ENCODE data around the gene NRG4.

NRG4 gene

GRCh38 chr15:75921732-75922703 lies 90.2 kb downstream of the NRG4 start (continued):
- TF ChIP-seq GLI4 (tag by site-specific recombination; IDR thresholded peaks at IDR 0.05) (no peak), ZFHX2 (tag by site-specific recombination; conservative IDR thresholded peaks at IDR 0.05) (peak; percentile 34)

DNA sequence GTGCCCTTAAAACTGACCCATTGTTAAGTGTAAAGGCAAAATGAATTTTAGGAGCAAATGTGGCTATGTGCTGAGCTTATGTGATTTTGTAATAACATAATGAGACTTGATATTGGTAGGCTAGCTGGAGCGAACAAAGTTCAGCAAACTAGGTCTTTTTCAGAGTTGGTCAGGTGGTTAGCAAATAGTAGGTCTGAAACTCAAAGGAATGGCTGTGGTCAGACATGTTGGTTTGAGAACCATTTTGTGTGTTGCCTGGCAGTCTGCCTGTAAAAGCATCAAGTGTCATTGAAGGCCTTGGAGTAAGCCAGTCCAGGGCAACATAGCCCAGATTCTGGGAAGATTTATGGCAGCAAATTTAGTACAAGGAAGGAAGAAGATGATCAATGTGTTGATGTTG lies 92.1 kb downstream of the NRG4 start:
- TF ChIP-seq REST (tag by site-specific recombination; IDR thresholded peaks at IDR 0.05) = no peak
- no peak for TF ChIP-seq ZBTB20 (tag by site-specific recombination; IDR thresholded peaks at IDR 0.05)
- no peak for TF ChIP-seq KLF7 (tag by site-specific recombination; IDR thresholded peaks at IDR 0.05; ENCODE audit: borderline replicate concordance)
- TF ChIP-seq ZFP37 (tag by site-specific recombination; IDR thresholded peaks at IDR 0.05) = no peak
- no peak for TF ChIP-seq ZSCAN4 (tag by site-specific recombination; IDR thresholded peaks at IDR 0.05)
- TF ChIP-seq ZNF558 (tag by site-specific recombination; IDR thresholded peaks at IDR 0.05) = no peak
- TF ChIP-seq, protein P1, sequence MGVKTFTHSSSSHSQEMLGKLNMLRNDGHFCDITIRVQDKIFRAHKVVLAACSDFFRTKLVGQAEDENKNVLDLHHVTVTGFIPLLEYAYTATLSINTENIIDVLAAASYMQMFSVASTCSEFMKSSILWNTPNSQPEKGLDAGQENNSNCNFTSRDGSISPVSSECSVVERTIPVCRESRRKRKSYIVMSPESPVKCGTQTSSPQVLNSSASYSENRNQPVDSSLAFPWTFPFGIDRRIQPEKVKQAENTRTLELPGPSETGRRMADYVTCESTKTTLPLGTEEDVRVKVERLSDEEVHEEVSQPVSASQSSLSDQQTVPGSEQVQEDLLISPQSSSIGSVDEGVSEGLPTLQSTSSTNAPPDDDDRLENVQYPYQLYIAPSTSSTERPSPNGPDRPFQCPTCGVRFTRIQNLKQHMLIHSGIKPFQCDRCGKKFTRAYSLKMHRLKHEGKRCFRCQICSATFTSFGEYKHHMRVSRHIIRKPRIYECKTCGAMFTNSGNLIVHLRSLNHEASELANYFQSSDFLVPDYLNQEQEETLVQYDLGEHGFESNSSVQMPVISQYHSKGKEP (tag by site-specific recombination; IDR thresholded peaks at IDR 0.05) = no peak
- TF ChIP-seq EGR2 (tag by site-specific recombination; IDR thresholded peaks at IDR 0.05; ENCODE audit: low read depth) = no peak
- no peak for TF ChIP-seq KLF16 (tag by site-specific recombination; IDR thresholded peaks at IDR 0.05)
- TF ChIP-seq ZNF514 (tag by site-specific recombination; IDR thresholded peaks at IDR 0.05) = no peak
- TF ChIP-seq, protein P2, sequence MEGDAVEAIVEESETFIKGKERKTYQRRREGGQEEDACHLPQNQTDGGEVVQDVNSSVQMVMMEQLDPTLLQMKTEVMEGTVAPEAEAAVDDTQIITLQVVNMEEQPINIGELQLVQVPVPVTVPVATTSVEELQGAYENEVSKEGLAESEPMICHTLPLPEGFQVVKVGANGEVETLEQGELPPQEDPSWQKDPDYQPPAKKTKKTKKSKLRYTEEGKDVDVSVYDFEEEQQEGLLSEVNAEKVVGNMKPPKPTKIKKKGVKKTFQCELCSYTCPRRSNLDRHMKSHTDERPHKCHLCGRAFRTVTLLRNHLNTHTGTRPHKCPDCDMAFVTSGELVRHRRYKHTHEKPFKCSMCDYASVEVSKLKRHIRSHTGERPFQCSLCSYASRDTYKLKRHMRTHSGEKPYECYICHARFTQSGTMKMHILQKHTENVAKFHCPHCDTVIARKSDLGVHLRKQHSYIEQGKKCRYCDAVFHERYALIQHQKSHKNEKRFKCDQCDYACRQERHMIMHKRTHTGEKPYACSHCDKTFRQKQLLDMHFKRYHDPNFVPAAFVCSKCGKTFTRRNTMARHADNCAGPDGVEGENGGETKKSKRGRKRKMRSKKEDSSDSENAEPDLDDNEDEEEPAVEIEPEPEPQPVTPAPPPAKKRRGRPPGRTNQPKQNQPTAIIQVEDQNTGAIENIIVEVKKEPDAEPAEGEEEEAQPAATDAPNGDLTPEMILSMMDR (tag by site-specific recombination; IDR thresholded peaks at IDR 0.05) = no peak
- no peak for TF ChIP-seq ZNF549 (tag by site-specific recombination; IDR thresholded peaks at IDR 0.05)
- TF ChIP-seq, protein P3, sequence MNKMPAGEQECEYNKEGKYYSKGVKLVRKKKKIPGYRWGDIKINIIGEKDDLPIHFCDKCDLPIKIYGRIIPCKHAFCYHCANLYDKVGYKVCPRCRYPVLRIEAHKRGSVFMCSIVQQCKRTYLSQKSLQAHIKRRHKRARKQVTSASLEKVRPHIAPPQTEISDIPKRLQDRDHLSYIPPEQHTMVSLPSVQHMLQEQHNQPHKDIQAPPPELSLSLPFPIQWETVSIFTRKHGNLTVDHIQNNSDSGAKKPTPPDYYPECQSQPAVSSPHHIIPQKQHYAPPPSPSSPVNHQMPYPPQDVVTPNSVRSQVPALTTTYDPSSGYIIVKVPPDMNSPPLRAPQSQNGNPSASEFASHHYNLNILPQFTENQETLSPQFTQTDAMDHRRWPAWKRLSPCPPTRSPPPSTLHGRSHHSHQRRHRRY (tag by site-specific recombination; IDR thresholded peaks at IDR 0.05) = no peak
- no peak for TF ChIP-seq ZNF354C (tag by site-specific recombination; IDR thresholded peaks at IDR 0.05; ENCODE audit: borderline replicate concordance, low read depth)
- TF ChIP-seq ZNF37A (tag by site-specific recombination; IDR thresholded peaks at IDR 0.05) = no peak
- TF ChIP-seq BCL11B (tag by site-specific recombination; IDR thresholded peaks at IDR 0.05; ENCODE audit: low read depth) = no peak
- TF ChIP-seq KLF1 (tag by site-specific recombination; IDR thresholded peaks at IDR 0.05) = no peak
- TF ChIP-seq, protein P4, sequence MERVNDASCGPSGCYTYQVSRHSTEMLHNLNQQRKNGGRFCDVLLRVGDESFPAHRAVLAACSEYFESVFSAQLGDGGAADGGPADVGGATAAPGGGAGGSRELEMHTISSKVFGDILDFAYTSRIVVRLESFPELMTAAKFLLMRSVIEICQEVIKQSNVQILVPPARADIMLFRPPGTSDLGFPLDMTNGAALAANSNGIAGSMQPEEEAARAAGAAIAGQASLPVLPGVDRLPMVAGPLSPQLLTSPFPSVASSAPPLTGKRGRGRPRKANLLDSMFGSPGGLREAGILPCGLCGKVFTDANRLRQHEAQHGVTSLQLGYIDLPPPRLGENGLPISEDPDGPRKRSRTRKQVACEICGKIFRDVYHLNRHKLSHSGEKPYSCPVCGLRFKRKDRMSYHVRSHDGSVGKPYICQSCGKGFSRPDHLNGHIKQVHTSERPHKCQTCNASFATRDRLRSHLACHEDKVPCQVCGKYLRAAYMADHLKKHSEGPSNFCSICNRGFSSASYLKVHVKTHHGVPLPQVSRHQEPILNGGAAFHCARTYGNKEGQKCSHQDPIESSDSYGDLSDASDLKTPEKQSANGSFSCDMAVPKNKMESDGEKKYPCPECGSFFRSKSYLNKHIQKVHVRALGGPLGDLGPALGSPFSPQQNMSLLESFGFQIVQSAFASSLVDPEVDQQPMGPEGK (tag by site-specific recombination; IDR thresholded peaks at IDR 0.05) = no peak
- H3K36me3 ChIP-seq (ENCODE audit: control insufficient read depth in 2 of 2, insufficient read depth in 1 of 2, low read length in 2 of 2) = peaks cover 46 to 81% of the 10 kb centered on the region in 2 experiments
- H3K9me3 ChIP-seq (ENCODE audit: control insufficient read depth, insufficient read depth, low read depth, low read length) = no peaks in the 10 kb centered on the region
- CTCF ChIA-PET = interaction anchor here (0.9 to 4.9 kb wide), 3 partner anchors 13 to 137 kb away, joined by 3 to 51 read pairs (median 10); no protein-coding TSS in a partner anchor
- H3K4me3 ChIP-seq (ENCODE audit: low read depth, low read length) = no peak overlapping the region
- H3K4me1 ChIP-seq (ENCODE audit: control insufficient read depth, insufficient read depth, low read length) = peaks cover 3% of the 10 kb centered on the region; the same call in 1 of the 2 replicates
- no peak overlapping the region for H3K27ac ChIP-seq (ENCODE audit: extremely low read depth, low read depth, low read length)
- POLR2A ChIA-PET = no interaction called here
